HG02943 (cell line): ENCODE results near the gene CD300C.
A peak's percentile ranks its signal among the peaks of the same experiment; 100 is the strongest.
"Not testable (repeated sequence)": the region's sequence is repeated elsewhere in the genome, so short reads cannot be mapped to it uniquely, and the experiment has no call there.

ENCODE experiments used
- ATAC-seq: cut with Tn5 transposase; IDR thresholded peaks from one replicate; pipeline ENCODE4 v1.9.1; 2021; ENCODE audit warnings: mild to moderate bottlenecking, low read depth, moderate library complexity; ENCODE audit not compliant: unreplicated experiment

CD300C gene

DNA sequence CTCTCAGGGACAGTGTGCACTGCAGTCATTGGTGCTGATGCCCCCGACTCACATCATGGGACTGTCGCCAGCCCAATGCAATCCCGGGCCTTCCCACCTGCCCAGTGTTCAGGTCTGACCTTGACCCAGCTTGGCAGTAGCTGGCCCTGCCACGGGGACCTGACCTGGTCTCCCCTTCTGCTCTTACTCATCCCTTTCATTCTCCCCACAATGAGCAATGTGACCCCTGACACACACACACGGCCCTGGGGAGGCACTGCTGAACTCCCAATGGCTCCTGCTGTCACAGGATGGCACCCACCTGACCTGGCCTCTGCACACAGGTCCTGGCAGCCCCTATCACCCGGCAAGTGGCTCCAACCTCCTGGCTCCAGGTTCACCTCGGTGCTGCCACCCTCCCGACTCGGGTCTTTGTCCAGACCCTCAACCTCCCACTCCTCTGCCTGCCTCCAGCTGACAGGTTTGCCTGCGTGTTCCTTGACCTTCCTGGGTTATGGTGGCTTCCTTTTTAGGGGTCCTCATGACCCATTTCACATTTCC, 6.6 kb downstream of the CD300C start:
- ATAC-seq, result no peak

DNA sequence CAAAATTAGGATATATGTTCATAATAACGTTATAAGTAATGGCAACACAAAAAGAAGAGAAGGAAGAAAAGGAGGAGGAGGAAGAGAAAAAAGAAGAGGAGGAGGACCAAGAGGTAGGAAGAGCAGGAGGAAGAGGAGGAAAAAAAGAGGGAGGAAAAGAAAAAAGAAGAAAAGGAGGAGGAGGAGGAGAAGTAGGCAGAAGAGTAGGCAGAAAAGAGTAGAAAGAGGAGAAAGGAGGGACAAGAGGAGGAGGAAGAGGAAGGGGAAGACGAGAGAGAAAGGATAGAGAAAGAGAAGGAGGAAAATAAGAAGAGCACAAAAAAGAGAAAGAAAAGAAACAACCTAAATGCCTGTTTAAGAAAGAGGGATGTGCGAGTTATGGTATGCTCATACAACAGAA, 9.0 kb downstream of the CD300C start:
- ATAC-seq, result no peak

DNA sequence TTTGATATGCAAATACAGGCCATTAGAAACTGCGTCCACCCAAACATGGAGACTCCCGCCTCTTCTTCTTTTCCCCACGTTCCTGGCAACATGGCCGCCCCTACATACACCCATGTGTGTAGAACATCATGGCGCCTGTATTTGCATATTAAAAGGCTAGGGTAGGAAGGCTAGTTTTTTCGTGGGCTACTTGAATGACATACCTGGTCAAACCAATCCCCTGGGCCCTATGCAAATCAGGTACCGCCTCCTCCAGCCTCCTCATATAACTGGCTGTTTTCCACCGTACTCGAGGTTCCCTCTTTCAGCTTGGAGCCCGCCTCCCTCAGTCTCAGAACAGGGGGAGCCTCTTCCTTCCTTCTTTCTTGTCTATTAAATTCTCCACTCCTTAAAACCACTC, 13.8 kb downstream of the CD300C start:
- no peak for ATAC-seq

DNA sequence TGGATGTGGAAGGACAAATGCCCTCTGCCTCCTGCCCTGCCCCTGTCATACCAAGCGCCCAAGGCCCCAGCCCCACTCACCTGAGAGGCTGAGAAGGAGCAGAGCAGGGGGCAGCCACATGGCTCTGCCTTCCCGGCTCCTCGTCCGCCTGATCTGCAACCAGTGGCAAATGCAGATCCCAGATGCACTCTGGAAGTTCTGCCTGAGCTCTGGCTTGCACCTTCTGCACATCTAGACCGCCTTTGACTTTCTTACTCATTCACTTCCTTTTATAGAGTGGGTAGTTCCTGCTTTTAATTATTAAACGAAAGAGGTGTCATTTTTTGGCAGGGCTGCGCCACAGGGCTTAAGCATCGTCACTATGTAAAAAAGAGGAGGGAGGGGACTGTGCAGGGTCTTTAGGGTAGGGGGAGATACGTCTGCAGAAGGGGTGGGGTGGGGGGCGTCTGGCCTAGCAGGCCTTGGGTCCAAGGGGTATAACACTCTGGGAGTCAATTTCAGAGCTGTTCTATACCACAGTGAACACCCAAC, 14.6 kb downstream of the CD300C start, which contains the start of gene CD300LB:
TSS of gene CD300LB (minus strand) at position 245 of the 531 bp plus-strand sequence. CDS start at position 120, 125 bp downstream.
- ATAC-seq, result no peak

DNA sequence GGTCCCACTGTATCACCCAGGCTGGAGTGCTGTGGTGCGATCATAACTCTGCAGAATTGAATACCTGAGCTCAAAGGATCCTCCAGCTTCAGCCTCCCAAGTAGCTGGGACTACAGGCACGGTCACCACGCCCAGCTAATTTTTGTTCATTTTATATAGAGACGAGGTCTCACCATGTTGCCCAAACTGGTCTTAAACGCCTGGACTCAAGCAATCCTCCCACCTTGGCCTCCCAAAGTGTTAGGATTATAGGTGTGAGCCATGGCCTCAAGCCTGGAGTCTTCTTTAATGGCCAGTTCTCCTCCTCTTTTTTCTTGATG, 15.1 kb downstream of the CD300C start:
- ATAC-seq, result no peak

DNA sequence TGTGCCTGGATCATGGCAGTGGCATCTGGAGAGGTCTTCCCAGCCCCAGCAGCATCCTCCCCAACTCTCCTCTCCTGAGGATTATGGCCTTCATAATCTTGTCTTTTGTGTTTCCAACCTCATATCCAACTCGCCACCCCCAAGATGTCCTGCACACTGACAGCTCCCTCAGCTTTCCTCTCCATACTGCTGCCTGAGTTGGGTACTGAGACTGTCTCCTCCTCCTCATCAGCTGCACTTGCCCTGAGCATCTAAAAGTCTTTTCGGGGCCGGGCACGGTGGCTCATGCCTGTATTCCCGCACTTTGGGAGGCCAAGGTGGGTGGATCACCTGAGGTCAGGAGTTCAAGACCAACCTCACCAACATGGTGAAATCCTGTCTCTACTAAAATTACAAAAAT, 16.7 kb downstream of the CD300C start:
- no peak for ATAC-seq

DNA sequence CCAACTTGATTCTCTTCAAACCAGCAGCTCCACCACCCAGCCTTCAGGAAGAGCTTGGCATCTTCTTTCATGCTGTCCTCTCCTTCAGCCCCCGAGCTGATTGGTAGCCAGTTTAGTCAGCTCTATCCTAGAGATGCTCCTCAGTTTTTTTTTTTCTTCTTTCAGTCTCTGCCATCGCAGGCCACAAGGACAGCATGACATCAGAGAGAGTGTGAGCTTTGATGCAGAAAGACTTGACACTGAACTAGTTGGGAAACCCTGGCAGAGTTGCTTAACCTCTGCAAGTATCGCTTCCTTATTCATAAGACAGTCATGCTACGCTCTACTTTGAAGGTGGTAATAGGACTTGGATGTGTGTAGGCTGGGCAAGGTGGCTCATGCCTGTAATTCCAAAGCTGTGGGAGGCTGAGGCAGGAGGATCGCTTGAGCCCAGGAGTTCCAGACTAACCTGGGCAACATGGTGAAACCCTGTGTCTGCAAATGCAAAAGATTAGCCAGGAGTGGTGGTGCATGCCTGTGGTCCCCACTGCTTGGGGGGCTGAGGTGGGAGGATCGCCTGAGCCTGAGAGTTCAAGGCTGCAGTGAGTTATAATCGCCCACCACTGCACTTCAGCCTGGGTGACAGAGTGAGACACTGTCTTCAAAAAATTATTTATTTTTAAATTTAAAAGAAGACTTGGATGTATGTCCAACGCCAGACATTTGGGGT, 17.3 kb downstream of the CD300C start:
- ATAC-seq, result peak; percentile 69

DNA sequence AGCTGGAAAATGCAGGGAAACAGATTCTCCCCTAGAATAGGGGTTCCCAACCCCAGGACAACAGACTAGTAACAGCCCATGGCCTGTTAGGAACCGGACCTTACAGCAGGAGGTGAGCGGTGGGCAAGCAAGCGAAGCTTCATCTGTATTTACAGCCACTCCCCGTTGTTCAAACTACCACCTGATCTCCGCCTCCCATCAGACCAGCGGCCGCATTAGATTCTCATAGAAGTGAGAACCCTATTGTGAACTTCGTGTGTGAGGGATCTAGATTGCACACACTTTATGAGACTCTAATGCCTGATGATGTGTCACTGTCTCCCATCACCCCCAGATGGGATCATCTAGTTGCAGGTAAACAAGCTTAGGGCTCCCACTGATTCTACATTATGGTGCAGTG, 18.2 kb downstream of the CD300C start:
- ATAC-seq, result no peak

DNA sequence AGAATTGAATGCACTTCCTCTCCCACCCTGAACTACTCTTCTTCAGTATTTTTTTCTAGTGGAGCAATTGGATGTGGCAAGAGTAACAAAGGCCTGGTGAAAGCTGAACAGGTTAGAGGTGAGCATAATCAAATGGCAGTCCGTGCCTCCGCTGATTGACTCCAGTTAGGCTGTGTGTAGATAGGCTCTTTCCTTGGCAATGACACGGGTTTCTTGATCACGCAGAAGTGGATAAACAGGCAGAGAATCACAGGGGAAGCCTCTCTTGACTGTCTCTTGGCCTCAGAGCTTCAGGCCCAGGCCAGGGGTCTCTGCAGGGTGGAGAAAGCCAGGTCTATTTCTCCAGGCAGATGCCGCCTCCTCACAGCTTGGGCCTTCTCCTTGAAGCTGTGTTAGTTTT, 18.8 kb downstream of the CD300C start:
- no peak for ATAC-seq

DNA sequence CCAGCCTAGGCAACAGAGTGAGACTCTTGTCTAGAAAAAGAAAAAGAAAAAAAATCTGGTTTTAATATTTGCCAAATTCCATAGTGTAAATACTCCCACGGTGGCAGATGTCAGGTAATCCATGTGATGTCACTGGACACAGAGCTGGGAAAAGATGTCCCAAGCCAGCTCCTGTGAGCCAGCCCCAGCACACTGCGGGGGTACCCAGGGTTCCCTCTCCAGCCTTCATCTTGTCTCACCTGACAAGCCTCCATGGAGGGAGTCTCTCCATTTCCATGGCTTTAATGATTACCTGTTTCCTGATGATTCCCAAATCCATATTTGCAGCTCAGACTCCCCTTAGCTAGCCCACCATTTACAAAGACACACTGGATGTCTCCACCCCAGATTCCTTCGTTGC, 19.2 kb downstream of the CD300C start:
- no peak for ATAC-seq

DNA sequence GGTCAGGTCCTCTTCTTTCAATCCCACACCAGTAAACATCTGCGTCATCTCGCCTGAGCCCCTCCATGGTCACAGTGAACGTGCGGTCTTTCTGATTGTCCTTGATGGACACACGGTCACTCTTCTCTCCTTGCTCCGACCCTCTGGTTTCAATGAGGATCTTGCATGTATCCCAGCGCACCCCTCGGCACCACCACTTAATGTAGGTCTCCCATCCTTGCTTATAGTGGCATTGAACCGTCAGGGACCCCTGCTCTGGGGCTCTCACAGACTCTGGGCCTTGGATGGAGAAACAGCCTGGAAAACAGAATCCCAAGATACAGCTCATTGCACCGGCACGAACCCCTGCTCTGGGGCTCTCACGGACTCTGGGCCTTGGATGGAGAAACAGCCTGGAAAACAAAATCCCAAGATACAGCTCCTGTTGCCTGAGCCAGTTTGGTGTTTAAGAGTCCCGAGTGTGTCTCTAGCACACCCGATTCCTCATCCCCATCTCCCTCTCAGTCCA, 20.1 kb downstream of the CD300C start:
- ATAC-seq, result no peak

DNA sequence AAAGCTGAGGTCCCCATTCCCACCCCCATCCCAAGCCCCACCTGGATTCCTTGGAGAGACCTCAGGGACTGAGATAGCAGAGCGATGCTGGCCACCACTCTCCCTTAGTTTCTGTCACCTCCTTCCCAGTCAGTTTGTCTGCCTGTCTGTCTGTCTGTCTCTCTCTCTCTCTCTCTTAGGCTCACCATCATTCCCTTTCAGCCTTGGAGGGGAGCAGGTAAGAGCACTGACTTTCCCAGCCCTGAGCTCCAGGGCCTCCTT, 20.5 kb downstream of the CD300C start:
- no peak for ATAC-seq

DNA sequence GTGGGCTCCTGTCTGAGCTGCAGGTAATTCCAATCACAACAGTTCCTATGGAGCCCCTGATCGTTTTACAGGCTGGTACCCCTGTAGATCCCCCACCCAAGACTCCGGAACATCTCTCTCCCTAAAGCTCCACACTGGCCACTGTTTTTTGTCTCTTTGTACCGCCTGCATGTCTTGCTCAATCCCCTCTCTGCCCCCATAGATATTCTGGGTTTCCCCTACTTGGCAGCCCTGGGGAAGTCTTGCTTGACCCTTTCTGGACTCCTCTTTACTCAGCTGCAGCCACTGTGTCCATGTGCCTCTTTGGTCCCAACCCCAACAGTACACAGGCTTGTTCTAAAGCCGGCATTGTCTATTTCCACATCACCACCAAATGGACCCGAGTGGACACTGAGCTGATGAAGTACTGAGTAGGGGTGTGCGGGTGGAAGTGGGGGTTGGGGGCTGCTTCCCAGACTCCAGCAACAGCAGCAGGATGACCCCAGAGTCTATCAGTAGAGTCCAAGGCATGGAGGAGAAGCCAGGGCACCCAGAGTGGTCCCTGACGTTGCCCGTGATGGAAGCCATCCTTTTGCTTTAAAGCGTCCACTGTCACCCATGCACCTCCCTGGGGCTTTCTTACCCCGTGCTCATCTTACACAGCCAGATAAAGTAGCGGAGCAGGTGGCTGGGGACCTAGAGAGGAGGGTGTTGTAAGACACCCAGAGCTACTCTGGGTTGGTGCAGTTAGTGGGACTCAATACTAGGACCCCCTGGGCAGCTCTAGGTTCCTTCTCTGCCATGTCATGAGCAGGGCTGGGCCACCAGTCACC, 21.1 kb downstream of the CD300C start:
- ATAC-seq, result no peak

DNA sequence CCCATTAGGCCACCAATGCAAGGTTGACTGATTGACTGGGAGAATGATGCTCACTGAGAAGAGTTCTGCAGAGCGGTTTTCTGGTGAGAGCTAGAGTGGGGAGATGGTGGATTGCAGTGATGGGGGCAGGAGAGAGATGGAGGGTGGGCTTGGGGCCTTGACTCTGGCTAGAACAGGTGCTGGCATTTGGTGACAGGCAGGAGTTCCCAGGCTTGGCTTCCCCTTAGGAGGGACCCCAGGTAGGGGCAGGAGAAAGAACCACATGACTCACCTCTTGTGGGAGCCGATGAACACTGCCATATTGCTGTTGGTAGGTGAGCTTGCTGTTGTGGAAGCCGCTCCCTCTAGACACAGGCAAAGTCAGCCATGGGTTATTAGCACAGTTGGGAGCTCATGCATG, 22.6 kb downstream of the CD300C start:
- no peak for ATAC-seq

DNA sequence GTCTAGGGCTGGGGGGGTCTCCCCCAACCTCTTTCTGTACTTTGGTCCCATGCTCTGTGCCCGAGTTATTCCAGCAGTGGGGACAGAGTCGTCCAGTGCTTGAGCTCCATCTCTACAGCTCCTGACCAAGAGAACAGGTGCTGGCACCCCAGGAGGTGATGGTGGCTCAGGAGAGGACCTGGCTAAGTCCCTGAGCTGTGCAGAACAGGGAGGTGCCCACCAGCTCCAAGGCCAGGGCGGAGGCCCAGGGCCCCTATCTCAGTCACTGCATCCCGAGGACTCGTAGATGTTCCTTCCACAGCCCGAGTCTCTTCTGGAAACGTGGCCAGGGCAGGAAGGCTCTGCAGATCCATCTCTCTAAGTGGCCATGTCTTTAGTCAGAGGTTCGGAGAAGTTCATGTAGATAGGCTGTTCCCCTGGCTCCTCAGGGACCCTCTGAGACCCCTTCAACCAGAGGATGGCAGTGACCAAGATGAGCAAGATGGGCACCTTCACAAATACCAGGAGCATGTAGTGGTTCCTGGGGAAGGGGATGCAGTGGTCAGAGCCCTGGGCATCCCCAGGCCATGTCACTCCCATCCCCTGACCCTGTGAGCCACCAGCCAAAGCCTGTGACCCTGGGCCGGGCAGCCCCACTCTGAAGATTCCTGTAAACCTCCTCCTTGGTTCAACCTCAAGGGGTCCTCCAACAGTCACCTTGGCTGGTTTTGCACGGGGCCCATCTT, 23.4 kb downstream of the CD300C start:
- no peak for ATAC-seq

DNA sequence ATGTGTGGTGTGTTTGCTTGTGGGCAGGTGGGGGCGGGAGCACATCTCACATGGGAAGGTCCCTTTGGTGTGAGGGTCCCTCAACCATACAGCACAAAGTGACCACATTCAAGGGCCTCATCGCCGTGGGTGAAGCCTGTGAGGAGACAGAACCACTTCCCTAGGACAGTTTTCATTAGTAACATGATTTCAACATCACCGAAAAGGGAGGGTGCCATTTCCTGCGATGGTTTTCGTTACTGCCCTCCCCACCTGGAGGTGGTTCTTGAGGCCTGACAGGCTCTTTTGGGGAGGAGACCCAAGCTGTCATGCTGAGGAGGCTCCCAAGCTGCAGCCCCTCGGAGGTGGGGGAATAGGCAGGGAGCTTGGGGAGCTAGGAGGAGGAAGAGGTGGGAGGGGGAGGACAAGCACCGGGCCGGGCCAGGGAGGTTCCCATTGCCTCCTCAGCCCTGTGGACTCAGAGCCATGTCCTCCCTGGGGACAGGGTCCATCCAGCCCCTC, 24.2 kb downstream of the CD300C start:
- no peak for ATAC-seq

DNA sequence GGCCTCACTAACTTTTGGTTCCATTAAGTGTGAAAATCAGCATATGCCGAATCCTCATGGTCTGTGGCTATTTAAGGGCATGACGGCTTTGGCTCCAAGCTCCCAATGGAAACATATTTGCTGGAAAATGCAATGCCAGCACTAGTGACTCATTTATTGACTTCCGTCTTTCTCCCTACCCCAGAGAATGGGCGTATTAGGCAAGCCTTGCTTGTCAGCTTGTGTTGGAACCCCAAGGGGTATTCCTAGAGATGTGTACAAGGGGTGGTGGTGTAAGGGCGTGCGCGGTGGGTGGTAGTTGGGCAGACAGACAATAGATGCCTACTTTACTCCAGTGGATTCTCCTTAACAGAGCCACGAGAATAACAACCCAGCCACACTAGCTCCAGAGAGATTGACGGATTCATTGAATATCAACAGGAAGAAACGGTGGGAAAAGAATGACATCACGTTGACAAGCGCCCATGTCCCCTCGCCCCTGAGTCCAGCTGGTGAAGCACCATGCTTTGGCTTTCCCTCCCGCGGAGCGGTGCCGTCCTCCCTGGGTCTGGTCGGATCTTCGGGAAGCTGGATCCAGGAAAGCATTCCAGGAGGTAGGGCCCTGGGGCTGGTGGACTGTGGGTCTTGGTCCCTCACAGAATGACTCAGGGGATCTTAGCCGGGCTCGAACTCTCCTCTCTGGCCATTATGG, 25.0 kb downstream of the CD300C start:
- no peak for ATAC-seq

DNA sequence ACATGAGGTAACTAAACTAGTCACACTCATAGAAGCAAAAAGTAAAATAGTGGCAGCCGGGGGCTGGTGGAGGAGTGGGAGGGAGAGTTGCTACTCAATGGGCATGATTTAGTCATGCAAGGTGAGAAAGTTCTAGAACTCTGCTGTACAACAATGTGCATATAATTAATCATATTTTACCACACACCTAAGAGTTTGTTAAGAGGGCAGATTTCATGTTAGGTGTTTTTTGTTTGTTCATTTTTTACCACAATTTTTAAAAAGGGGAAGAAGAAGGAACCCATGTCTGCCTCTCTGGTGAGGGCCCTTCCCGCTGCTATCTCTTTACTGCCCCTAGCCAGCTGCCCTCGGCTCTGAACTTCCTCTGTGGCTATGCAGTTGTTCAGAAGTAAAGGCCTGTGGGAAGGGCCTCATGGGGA, 25.9 kb downstream of the CD300C start:
- no peak for ATAC-seq

DNA sequence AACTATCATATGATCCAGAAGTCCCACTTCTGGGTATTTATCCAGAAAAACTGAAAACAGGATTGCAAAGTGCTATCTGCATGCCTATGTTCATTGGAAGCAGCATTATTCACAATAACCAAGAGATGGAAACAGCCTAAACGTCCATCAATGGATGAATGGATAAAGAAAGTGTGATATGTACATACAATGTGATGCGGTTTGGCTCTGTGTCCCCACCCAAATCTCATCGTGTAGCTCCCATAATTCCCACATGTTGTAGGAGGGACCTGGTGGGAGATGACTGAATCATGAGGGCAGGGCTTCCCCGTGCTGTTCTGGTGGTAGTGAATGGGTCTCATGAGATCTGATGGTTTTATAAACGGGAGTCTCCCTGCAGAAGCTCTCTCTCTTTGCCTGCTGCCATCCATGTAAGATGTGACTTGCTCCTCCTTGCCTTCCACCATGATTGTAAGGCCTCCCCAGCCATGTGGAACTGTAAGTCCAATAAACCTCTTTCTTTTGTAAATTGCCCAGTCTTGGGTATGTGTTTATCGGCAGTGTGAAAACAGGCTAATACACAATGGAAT, 27.4 kb downstream of the CD300C start:
- ATAC-seq, result not testable (repeated sequence)
